Measurements from ENCODE around the gene UBXN10.

UBXN10 gene

GRCh38 chr1:20197329-20197791, 11.5 kb downstream of the UBXN10 start:
- no peak for TF ChIP-seq POLR2AphosphoS5 (IDR thresholded peaks at IDR 0.05; ENCODE audit: low read depth, low read length)
- TF ChIP-seq POU2F2 (IDR thresholded peaks at IDR 0.05; ENCODE audit: low read depth, low read length), result no peak
- no peak for TF ChIP-seq PAX5 (IDR thresholded peaks at IDR 0.05; ENCODE audit: insufficient read depth, low read length, severe bottlenecking)
- no peak for TF ChIP-seq SPI1 (IDR thresholded peaks at IDR 0.05; ENCODE audit: low read depth, low read length)
- TF ChIP-seq TAF1 (IDR thresholded peaks at IDR 0.05; ENCODE audit: low read depth, low read length), result no peak
- no peak for TF ChIP-seq POLR2A (IDR thresholded peaks at IDR 0.05; ENCODE audit: low read depth, low read length)
- no peak for DNase-seq (ENCODE audit: insufficient read length, low spot score)
- FAIRE-seq, result no peak

GRCh38 chr1:20198296-20198695, 12.4 kb downstream of the UBXN10 start:
- TF ChIP-seq POLR2AphosphoS5 (IDR thresholded peaks at IDR 0.05; ENCODE audit: low read depth, low read length) (no peak), TAF1 (IDR thresholded peaks at IDR 0.05; ENCODE audit: low read depth, low read length) (no peak), POLR2A (IDR thresholded peaks at IDR 0.05; ENCODE audit: low read depth, low read length) (no peak), SPI1 (IDR thresholded peaks at IDR 0.05; ENCODE audit: low read depth, low read length) (no peak), POU2F2 (IDR thresholded peaks at IDR 0.05; ENCODE audit: low read depth, low read length) (no peak), PAX5 (IDR thresholded peaks at IDR 0.05; ENCODE audit: insufficient read depth, low read length, severe bottlenecking) (no peak)
- FAIRE-seq (no peak), DNase-seq (ENCODE audit: insufficient read length, low spot score) (no peak)

GRCh38 chr1:20198918-20199317, 13.0 kb downstream of the UBXN10 start:
- DNase-seq (ENCODE audit: insufficient read length, low spot score) (no peak), FAIRE-seq (no peak)
- no peak for TF ChIP-seq POU2F2 (IDR thresholded peaks at IDR 0.05; ENCODE audit: low read depth, low read length)
- no peak for TF ChIP-seq POLR2AphosphoS5 (IDR thresholded peaks at IDR 0.05; ENCODE audit: low read depth, low read length)
- TF ChIP-seq SPI1 (IDR thresholded peaks at IDR 0.05; ENCODE audit: low read depth, low read length), result no peak
- no peak for TF ChIP-seq PAX5 (IDR thresholded peaks at IDR 0.05; ENCODE audit: insufficient read depth, low read length, severe bottlenecking)
- TF ChIP-seq POLR2A (IDR thresholded peaks at IDR 0.05; ENCODE audit: low read depth, low read length), result no peak
- TF ChIP-seq TAF1 (IDR thresholded peaks at IDR 0.05; ENCODE audit: low read depth, low read length), result no peak

GRCh38 chr1:20199403-20199802, 13.5 kb downstream of the UBXN10 start:
- DNase-seq (ENCODE audit: insufficient read length, low spot score) (no peak), FAIRE-seq (no peak)
- no peak for TF ChIP-seq POU2F2 (IDR thresholded peaks at IDR 0.05; ENCODE audit: low read depth, low read length)
- TF ChIP-seq TAF1 (IDR thresholded peaks at IDR 0.05; ENCODE audit: low read depth, low read length), result no peak
- no peak for TF ChIP-seq PAX5 (IDR thresholded peaks at IDR 0.05; ENCODE audit: insufficient read depth, low read length, severe bottlenecking)
- no peak for TF ChIP-seq SPI1 (IDR thresholded peaks at IDR 0.05; ENCODE audit: low read depth, low read length)
- no peak for TF ChIP-seq POLR2AphosphoS5 (IDR thresholded peaks at IDR 0.05; ENCODE audit: low read depth, low read length)
- no peak for TF ChIP-seq POLR2A (IDR thresholded peaks at IDR 0.05; ENCODE audit: low read depth, low read length)

- DNase-seq (ENCODE audit: insufficient read length, low spot score) (no peak), FAIRE-seq (no peak)
- TF ChIP-seq SPI1 (IDR thresholded peaks at IDR 0.05; ENCODE audit: low read depth, low read length), result no peak
- no peak for TF ChIP-seq POU2F2 (IDR thresholded peaks at IDR 0.05; ENCODE audit: low read depth, low read length)
- no peak for TF ChIP-seq POLR2AphosphoS5 (IDR thresholded peaks at IDR 0.05; ENCODE audit: low read depth, low read length)
- no peak for TF ChIP-seq TAF1 (IDR thresholded peaks at IDR 0.05; ENCODE audit: low read depth, low read length)
- TF ChIP-seq POLR2A (IDR thresholded peaks at IDR 0.05; ENCODE audit: low read depth, low read length), result no peak
- no peak for TF ChIP-seq PAX5 (IDR thresholded peaks at IDR 0.05; ENCODE audit: insufficient read depth, low read length, severe bottlenecking)
Observed at GRCh38 chr1:20199840-20200239, 13.9 kb downstream of the UBXN10 start.

GRCh38 chr1:20200966-20201365, 15.1 kb downstream of the UBXN10 start:
- FAIRE-seq (no peak), DNase-seq (ENCODE audit: insufficient read length, low spot score) (no peak)
- TF ChIP-seq PAX5 (IDR thresholded peaks at IDR 0.05; ENCODE audit: insufficient read depth, low read length, severe bottlenecking), result no peak
- no peak for TF ChIP-seq POU2F2 (IDR thresholded peaks at IDR 0.05; ENCODE audit: low read depth, low read length)
- TF ChIP-seq SPI1 (IDR thresholded peaks at IDR 0.05; ENCODE audit: low read depth, low read length), result no peak
- no peak for TF ChIP-seq POLR2AphosphoS5 (IDR thresholded peaks at IDR 0.05; ENCODE audit: low read depth, low read length)
- TF ChIP-seq TAF1 (IDR thresholded peaks at IDR 0.05; ENCODE audit: low read depth, low read length), result no peak
- TF ChIP-seq POLR2A (IDR thresholded peaks at IDR 0.05; ENCODE audit: low read depth, low read length), result no peak

GRCh38 chr1:20202166-20202565, 16.3 kb downstream of the UBXN10 start:
- TF ChIP-seq SPI1 (IDR thresholded peaks at IDR 0.05; ENCODE audit: low read depth, low read length) (no peak), POLR2AphosphoS5 (IDR thresholded peaks at IDR 0.05; ENCODE audit: low read depth, low read length) (no peak), TAF1 (IDR thresholded peaks at IDR 0.05; ENCODE audit: low read depth, low read length) (no peak), POU2F2 (IDR thresholded peaks at IDR 0.05; ENCODE audit: low read depth, low read length) (no peak), POLR2A (IDR thresholded peaks at IDR 0.05; ENCODE audit: low read depth, low read length) (no peak), PAX5 (IDR thresholded peaks at IDR 0.05; ENCODE audit: insufficient read depth, low read length, severe bottlenecking) (no peak)
- DNase-seq (ENCODE audit: insufficient read length, low spot score) (no peak), FAIRE-seq (no peak)

- DNase-seq (ENCODE audit: insufficient read length, low spot score) (no peak), FAIRE-seq (no peak)
- TF ChIP-seq POLR2A (IDR thresholded peaks at IDR 0.05; ENCODE audit: low read depth, low read length) (no peak), TAF1 (IDR thresholded peaks at IDR 0.05; ENCODE audit: low read depth, low read length) (no peak), SPI1 (IDR thresholded peaks at IDR 0.05; ENCODE audit: low read depth, low read length) (no peak), POLR2AphosphoS5 (IDR thresholded peaks at IDR 0.05; ENCODE audit: low read depth, low read length) (no peak), POU2F2 (IDR thresholded peaks at IDR 0.05; ENCODE audit: low read depth, low read length) (no peak), PAX5 (IDR thresholded peaks at IDR 0.05; ENCODE audit: insufficient read depth, low read length, severe bottlenecking) (no peak)
Observed at GRCh38 chr1:20207546-20207945, 21.6 kb downstream of the UBXN10 start.

- FAIRE-seq (no peak), DNase-seq (ENCODE audit: insufficient read length, low spot score) (no peak)
- TF ChIP-seq TAF1 (IDR thresholded peaks at IDR 0.05; ENCODE audit: low read depth, low read length) (no peak), PAX5 (IDR thresholded peaks at IDR 0.05; ENCODE audit: insufficient read depth, low read length, severe bottlenecking) (no peak), POLR2AphosphoS5 (IDR thresholded peaks at IDR 0.05; ENCODE audit: low read depth, low read length) (no peak), POU2F2 (IDR thresholded peaks at IDR 0.05; ENCODE audit: low read depth, low read length) (no peak), POLR2A (IDR thresholded peaks at IDR 0.05; ENCODE audit: low read depth, low read length) (no peak), SPI1 (IDR thresholded peaks at IDR 0.05; ENCODE audit: low read depth, low read length) (no peak)
Observed at GRCh38 chr1:20209471-20209870, 23.6 kb downstream of the UBXN10 start.

All from GM12891 (cell line).